ENCODE results near the gene WWOX.
"Not testable (repeated sequence)": the region's sequence is repeated elsewhere in the genome, so short reads cannot be mapped to it uniquely, and the experiment has no call there.

WWOX gene

DNA sequence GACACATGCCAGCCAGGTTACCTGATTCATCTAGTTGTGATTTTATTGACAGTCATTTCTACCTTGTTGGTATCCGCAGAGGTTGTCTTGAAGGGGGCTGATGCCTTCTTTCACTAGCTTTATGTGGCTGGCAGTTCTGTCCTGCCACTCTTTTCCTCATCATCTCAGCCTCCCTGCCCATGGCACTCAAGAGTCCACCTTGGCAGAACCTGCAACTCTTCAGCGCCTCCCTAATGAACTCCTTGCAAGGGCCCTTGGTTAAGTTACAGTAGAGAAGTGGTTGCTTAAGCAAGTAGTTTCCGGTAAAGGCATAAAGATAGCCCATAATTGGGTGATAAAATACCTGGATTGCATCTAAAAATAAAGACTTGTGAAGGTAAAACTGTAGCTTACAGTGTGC is 489.9 kb downstream of the WWOX start:
- FAIRE-seq: no peak

- FAIRE-seq: no peak
These were observed 492.2 kb downstream of the WWOX start for GRCh38 chr16:78591682-78592103.

DNA sequence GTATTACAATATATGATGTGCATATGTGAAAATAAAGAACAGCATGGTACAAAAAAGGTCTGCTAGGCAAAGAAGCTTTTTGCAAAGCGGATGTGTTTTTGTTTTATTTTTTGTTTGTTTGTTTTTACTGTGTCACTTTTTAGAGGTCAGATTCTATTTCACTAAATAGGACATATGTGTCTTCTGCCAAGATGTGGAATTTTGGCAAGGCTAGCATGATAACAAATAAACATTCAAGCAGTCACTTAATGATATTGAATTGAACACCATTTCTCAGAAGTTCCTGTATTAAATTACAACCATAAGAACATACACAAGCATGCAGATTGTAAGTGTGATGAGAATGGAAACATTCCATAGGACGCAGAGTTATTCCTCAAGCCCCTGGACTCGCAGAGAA is 492.7 kb downstream of the WWOX start:
- no peak for FAIRE-seq

- no peak for FAIRE-seq
These were observed 493.9 kb downstream of the WWOX start for GRCh38 chr16:78593352-78593751.

DNA sequence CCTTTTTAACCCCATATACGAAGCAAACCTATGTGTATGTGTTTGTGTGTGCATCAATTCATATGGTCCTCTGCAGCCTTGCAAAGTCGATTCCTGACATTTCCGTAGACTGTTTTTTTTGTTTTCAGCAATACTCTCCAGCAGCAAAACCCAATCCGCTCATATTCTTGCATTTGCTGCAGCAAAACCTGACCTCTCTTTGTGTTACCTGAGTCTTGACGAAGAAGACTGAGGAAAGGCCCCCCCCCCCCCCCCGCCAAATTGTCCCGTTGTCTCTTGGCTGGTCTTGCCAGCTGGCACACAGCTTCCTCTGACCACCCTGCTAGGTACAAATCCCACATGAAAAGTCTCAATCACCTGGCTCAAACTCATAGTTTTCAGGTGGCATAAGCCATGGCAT is 494.7 kb downstream of the WWOX start:
- no peak for FAIRE-seq

GRCh38 chr16:78596348-78596995 is 497.0 kb downstream of the WWOX start:
- FAIRE-seq: no peak

DNA sequence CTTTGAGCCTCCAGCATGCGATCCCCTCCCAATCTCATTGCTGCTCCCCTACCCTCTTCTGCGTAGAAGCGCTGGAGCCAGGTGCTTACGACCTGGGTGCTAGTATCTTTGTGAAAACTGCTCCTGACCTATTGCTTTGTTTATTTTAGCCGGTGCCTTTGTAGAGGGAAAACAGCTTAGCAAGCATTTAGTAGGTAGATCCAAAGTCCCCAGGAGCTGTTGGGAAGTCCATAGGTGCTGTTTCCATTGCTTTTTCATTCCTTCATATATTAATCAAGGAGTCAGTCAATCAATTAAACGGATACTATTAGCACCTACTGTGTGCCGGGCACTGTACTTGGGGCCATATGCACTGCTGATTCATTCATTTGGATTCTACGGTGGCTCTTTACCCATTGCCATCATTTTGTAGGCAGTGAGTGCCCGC is 497.6 kb downstream of the WWOX start:
- no peak for FAIRE-seq

- no peak for FAIRE-seq
These were observed 498.5 kb downstream of the WWOX start for GRCh38 chr16:78597809-78598570.

DNA sequence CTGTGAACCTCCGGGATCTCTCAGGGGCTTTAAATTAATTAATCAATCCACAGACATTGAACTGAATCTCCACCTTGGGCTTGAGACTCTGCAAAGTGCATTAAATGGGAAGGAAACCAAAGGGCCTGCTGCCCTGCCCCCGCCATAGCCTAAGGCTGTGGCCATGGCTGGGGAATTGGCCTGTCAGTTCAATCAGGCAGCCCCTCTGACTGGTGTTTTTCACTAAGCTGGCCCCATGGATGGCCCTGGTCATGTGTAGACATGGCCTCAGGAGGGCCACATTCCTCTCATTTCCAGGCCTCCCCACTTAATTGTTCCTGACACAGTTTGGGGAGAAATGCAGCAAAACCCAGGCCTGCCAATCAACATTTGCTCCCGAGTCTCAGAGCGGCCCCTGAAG is 499.8 kb downstream of the WWOX start:
- FAIRE-seq: no peak

GRCh38 chr16:78604423-78605062 is 505.1 kb downstream of the WWOX start:
- not testable (repeated sequence) for FAIRE-seq

GRCh38 chr16:78605548-78606101 is 506.2 kb downstream of the WWOX start:
- FAIRE-seq: no peak

DNA sequence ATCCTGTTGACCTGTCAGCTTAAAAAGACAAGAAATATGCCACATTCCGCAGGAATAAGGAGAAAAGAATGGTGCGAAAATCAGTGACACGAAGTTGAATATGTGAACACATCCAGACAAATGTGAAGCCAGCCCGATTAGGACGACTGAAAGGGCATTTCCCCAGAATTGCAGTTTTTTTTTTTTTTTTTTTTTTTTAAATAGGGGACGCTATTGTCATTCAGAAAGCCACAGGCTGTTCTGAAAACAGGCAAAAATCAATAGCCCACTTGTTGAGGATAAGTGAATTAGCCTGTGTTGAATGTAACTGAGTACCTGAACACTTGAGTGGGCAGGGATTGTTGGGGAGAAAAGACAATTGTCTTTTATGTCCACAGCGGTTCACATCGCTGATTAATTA is 507.1 kb downstream of the WWOX start:
- FAIRE-seq: no peak

GRCh38 chr16:78607022-78607421 is 507.6 kb downstream of the WWOX start:
- peak; percentile 67 for FAIRE-seq

- peak; percentile 31 for FAIRE-seq
These were observed 508.0 kb downstream of the WWOX start for GRCh38 chr16:78607465-78607864.

- no peak for FAIRE-seq
These were observed 508.9 kb downstream of the WWOX start for GRCh38 chr16:78608305-78608776.

- peak; percentile 86 for FAIRE-seq
These were observed 510.2 kb downstream of the WWOX start for GRCh38 chr16:78609402-78610274.

DNA sequence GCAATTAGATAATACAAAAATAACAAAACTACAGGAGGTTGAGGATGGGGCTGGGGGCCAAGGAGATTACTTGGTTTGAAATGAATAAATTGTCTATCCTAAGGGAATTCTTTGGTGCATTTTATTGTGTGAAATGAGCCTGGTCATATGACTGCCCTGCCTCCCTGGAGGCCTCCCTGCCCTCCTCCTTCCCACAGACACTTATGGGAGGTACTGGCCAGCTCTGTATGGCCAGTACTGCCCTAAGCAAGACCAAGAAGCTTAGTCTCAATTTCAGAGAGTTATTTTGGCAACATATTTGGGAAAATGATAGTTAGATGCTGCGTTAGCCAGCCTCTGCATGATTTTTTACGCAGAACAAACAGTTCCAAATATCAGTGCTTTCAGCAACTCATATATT is 511.9 kb downstream of the WWOX start:
- no peak for FAIRE-seq

- no peak for FAIRE-seq
These were observed 520.4 kb downstream of the WWOX start for GRCh38 chr16:78619811-78620210.

GRCh38 chr16:78620291-78620690 is 520.8 kb downstream of the WWOX start:
- FAIRE-seq: no peak

- no peak for FAIRE-seq
These were observed 524.3 kb downstream of the WWOX start for GRCh38 chr16:78623796-78624195.

GRCh38 chr16:78624366-78624765 is 524.9 kb downstream of the WWOX start:
- no peak for FAIRE-seq

DNA sequence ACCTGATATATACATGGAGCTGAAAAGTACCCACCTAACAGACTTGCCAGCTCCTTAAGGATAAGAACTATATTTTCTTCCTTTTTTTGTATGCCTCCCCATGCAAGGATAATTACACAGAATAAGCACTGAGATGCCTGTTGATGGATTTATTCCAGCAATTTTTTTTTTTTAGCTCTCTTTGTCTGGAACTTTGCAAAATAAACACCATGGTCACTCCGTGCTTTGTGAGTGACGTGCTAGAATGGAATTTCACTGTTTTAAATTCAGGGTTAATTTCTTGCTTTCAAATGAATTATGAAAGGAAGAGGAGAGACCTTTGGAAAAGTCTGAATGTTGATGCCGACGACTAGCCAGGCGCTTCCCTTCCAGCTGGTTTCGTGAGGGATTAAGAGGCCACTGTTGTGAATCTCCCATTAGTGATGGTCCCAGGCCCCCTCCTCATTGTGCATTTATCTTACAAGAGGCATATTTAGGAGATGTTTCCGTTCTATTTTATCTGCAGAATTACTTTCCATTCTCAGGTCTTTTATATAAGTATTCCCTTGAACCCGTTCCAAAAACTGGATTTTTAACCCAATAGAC is 529.1 kb downstream of the WWOX start:
- FAIRE-seq: no peak
